Lung (tissue), 12 donors: ENCODE measurements around the gene MTMR1. TPM values are rescaled to one million over a fixed set of nuclear protein-coding genes. Genes with fewer than 3 reads are reported as not detected.

Experiments
- ATAC-seq: fragments of 200-7000 bp; cut with Tn5 transposase; one replicate; pipeline ENCODE4 v1.9.1; 2020; ENCODE audit warnings: moderate number of reproducible peaks; ENCODE audit not compliant: insufficient read depth, low FRiP score
- DNase-seq, 3 donors: peaks; one replicate each; pipeline ENCODE4 v3.0.0-alpha.2; 2013 to 2017
- H3K27ac ChIP-seq, 2 donors: one replicate each; pipeline ENCODE4 v1.5.1; 2013; ENCODE audit warnings: mild to moderate bottlenecking in 2 of 2, moderate library complexity in 2 of 2, control low read depth in 1 of 2, inconsistent platforms in 1 of 2, low read depth in 1 of 2, low read length in 1 of 2
- H3K27me3 ChIP-seq, 3 donors: one replicate each; pipeline ENCODE4 v1.5.1; 2013; ENCODE audit warnings: low read length in 2 of 3; ENCODE audit not compliant: control insufficient read depth in 3 of 3, insufficient read depth in 3 of 3
- H3K36me3 ChIP-seq, 4 donors: one replicate each; pipeline ENCODE4 v1.5.1; 2013; ENCODE audit warnings: low read length in 4 of 4, mild to moderate bottlenecking in 1 of 4, moderate library complexity in 1 of 4; ENCODE audit not compliant: control insufficient read depth in 4 of 4, insufficient read depth in 4 of 4
- H3K4me1 ChIP-seq, 5 donors: one replicate each; pipeline ENCODE4 v1.5.1; 2013; ENCODE audit warnings: low read length in 5 of 5, mild to moderate bottlenecking in 2 of 5, moderate library complexity in 1 of 5; ENCODE audit not compliant: control insufficient read depth in 5 of 5, insufficient read depth in 5 of 5
- H3K4me3 ChIP-seq: one replicate; pipeline ENCODE4 v1.5.1; 2013; ENCODE audit warnings: mild to moderate bottlenecking, control low read depth, moderate library complexity
- H3K9ac ChIP-seq, 2 donors: one replicate each; pipeline ENCODE4 v1.5.1; 2013; ENCODE audit warnings: low read length in 2 of 2, control low read depth in 1 of 2; ENCODE audit not compliant: insufficient read depth in 1 of 2
- H3K9me3 ChIP-seq, 4 donors: one replicate each; pipeline ENCODE4 v1.5.1; 2013; ENCODE audit warnings: low read length in 3 of 4, mild to moderate bottlenecking in 1 of 4, moderate library complexity in 1 of 4; ENCODE audit not compliant: control insufficient read depth in 4 of 4, insufficient read depth in 3 of 4
- WGBS, 2 donors: extraction: QIAGEN DNeasy Blood & Tissue Kit; methylation state at CpG; one replicate each; pipeline ENCODE4 v1.1.7; 2013; 5-methylcytosine and 5-hydroxymethylcytosine counted together
- polyA plus RNA-seq, 2 donors: library from polyadenylated mRNA; stranded (reverse); fragments of 200-250 nt; gene quantifications; one replicate each; pipeline ENCODE4 v1.2.1, GENCODE V29; 2013
- total RNA-seq, 2 donors: library from RNA; depleted of rRNA in 1 of 2; stranded (reverse); fragments of >200 nt in 1 of 2; gene quantifications; one replicate each; pipeline ENCODE4 v1.2.1, GENCODE V29; 2014 to 2021
- TF ChIP-seq, protein P1 (sequence below): IDR thresholded peaks from 2 replicates; pipeline ENCODE4 v1.5.1; 2012; ENCODE audit warnings: mild to moderate bottlenecking; ENCODE audit errors: control extremely low read depth, extremely low read depth
- donor health status: control.
- donor health status: control.
- donor health status: Bipolar disorder and iron deficiency.
- donor health status: healthy.
- donor health status: DM: yes; HTN: yes; CAD: no.

MTMR1 gene
- total and polyA plus RNA-seq, 4 donors, result 10.0 to 37.6 (median 15.9) TPM

DNA sequence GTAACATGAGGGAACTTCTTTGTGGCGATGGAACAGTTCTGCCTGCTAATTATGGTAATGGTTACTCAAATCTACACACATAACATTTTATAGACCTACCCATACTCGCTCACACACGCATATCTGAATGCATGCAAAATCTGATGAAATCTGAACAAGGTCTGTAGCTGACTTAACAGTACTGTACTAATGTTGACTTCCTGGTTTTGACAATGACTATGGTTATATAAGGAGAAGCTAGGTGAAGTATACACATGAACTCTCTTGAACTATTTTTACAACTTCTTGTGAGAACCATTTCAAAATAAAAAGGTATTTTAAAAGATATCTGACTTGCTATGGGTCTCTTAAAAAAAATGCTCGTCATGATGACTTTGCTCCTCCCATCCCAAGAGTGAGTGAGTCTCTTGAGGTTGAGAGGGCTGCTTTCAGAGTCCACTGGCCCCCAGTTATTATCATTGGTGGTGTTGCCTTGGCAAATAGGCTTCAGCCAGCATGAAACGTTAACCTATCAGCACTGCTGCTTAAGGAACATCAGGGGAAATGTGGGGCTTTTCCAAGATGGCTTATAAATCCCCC is 99.8 kb downstream of the MTMR1 start:
- Histone ChIP-seq H3K4me1 (no peaks in the 10 kb centered on the region), H3K27me3 (no peaks in the 10 kb centered on the region), H3K4me3 (no peak overlapping the region), H3K27ac (no peak overlapping the region), H3K36me3 (peaks cover 0 to 9% (median 4%) of the 10 kb centered on the region in 4 donors), H3K9me3 (no peaks in the 10 kb centered on the region), H3K9ac (no peak overlapping the region)
- WGBS, 2 donors, result 70 to 84% methylated on average over 5 of the region's 5 CpGs
- no peak for ATAC-seq
- TF ChIP-seq, protein P1, sequence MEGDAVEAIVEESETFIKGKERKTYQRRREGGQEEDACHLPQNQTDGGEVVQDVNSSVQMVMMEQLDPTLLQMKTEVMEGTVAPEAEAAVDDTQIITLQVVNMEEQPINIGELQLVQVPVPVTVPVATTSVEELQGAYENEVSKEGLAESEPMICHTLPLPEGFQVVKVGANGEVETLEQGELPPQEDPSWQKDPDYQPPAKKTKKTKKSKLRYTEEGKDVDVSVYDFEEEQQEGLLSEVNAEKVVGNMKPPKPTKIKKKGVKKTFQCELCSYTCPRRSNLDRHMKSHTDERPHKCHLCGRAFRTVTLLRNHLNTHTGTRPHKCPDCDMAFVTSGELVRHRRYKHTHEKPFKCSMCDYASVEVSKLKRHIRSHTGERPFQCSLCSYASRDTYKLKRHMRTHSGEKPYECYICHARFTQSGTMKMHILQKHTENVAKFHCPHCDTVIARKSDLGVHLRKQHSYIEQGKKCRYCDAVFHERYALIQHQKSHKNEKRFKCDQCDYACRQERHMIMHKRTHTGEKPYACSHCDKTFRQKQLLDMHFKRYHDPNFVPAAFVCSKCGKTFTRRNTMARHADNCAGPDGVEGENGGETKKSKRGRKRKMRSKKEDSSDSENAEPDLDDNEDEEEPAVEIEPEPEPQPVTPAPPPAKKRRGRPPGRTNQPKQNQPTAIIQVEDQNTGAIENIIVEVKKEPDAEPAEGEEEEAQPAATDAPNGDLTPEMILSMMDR, result no peak
- no peak for DNase-seq

DNA sequence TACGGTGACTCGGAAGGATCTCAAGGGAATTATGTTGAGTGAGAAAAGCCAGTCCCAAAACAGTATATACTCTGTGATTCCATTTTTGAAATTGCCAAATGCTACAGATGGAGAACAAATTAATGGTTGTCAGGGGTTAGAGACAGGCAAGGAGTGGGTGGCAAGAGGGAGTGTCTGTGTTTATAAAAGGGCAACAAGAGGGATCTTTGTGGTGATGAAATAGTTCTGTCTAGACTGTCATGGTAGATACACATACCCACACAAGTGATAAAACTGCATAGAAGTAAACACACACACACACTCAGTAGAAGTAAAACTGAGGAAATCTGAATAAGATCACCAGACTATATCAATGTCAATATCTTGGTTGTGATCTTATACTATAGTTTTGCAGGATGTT is 112.5 kb downstream of the MTMR1 start:
- H3K9ac ChIP-seq, result no peak overlapping the region
- 95 to 97% methylated on average over 2 of the region's 2 CpGs for WGBS, 2 donors
- ATAC-seq (no peak), DNase-seq (no peak)
- no peaks in the 10 kb centered on the region for H3K4me1 ChIP-seq
- H3K9me3 ChIP-seq, result no peaks in the 10 kb centered on the region
- no peak overlapping the region for H3K4me3 ChIP-seq
- H3K36me3 ChIP-seq, result no peaks in the 10 kb centered on the region
- H3K27me3 ChIP-seq, result no peaks in the 10 kb centered on the region
- no peak overlapping the region for H3K27ac ChIP-seq
- TF ChIP-seq, protein P1, result no peak

DNA sequence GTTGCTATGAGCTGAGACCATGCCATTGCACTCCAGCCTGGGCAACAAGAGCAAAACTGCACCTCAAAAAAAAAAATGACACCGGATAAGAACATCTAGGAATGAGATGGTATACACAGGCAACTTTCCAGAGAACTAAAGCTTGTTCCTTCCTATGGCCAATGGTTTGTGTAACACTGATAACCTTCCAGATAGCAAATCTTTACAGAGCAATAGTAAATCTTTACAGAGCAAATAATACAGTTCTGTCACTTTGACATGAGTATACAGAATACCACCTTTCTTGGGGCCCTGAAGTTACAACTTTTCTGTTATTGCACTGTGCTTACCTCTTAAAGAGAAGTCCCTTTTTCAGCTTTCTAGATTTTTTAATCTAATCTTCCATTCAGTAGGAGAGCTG is 113.6 kb downstream of the MTMR1 start:
- ATAC-seq (no peak), DNase-seq (no peak)
- H3K9me3 ChIP-seq, result no peaks in the 10 kb centered on the region
- H3K36me3 ChIP-seq, result no peaks in the 10 kb centered on the region
- H3K27ac ChIP-seq, result no peak overlapping the region
- no peaks in the 10 kb centered on the region for H3K27me3 ChIP-seq
- TF ChIP-seq, protein P1, result no peak
- H3K4me3 ChIP-seq, result no peak overlapping the region
- WGBS, 2 donors, result 71 to 100% methylated on average over 1 of the region's 1 CpG
- no peak overlapping the region for H3K9ac ChIP-seq
- no peaks in the 10 kb centered on the region for H3K4me1 ChIP-seq

DNA sequence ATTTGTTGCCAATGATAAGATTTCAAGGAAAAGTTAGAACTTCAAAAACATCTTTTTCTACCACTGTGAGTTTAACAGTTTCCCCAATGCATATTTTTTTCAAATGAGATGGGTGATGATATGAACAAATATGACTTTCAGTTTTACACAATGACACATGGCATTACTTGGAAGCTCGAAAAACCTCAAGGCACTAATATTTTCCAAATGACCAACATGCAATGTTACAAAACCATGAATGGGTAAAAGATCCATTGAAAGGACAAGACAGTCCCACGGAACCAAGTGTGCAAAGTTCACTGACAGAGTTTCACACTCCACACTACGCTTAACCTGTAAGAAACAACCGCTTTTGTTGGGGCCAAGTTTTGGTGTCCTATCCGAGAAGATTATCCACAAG is 120.7 kb downstream of the MTMR1 start:
- TF ChIP-seq, protein P1, result no peak
- H3K4me1 ChIP-seq, result no peaks in the 10 kb centered on the region
- H3K27me3 ChIP-seq, result no peaks in the 10 kb centered on the region
- no peaks in the 10 kb centered on the region for H3K9me3 ChIP-seq
- peaks cover 0 to 3% (median 0%) of the 10 kb centered on the region in 4 donors for H3K36me3 ChIP-seq
- ATAC-seq (no peak), DNase-seq (no peak)
- WGBS, 2 donors, result 77 to 98% methylated on average over 5 of the region's 5 CpGs
- no peak overlapping the region for H3K4me3 ChIP-seq
- H3K9ac ChIP-seq, result no peak overlapping the region
- H3K27ac ChIP-seq, result no peak overlapping the region
